Gastroesophageal sphincter (tissue), 4 donors: Measurements from ENCODE around the gene CT45A9. TPM values are rescaled to one million over a fixed set of nuclear protein-coding genes. Genes with fewer than 3 reads are reported as not detected.
"Not testable (repeated sequence)": the region's sequence is repeated elsewhere in the genome, so short reads cannot be mapped to it uniquely, and the experiment has no call there.

Source experiments
- ATAC-seq: fragments of 150-250 bp; one replicate; pipeline ENCODE4 v1.9.1; 2016; ENCODE audit warnings: mild to moderate bottlenecking, moderate library complexity
- H3K27ac ChIP-seq, 4 donors: fragments of 200-600 bp; sonication (generic) in 3 of 4; 1 replicate in 3 of 4; 2 replicates in 1 of 4; pipeline ENCODE4 v1.5.1; 2016 to 2019
- H3K27me3 ChIP-seq: fragments of 200-600 bp; sonication (generic); one replicate; pipeline ENCODE4 v1.5.1; 2019
- H3K36me3 ChIP-seq, 2 donors: fragments of 200-600 bp; sonication (generic); one replicate each; pipeline ENCODE4 v1.5.1; 2019; ENCODE audit warnings: control low read depth in 1 of 2
- H3K4me1 ChIP-seq, 3 donors: fragments of 200-600 bp; sonication (generic); 1 replicate in 2 of 3; 2 replicates in 1 of 3; pipeline ENCODE4 v1.5.1; 2016 to 2019; ENCODE audit warnings: control low read depth in 2 of 3
- H3K4me3 ChIP-seq, 2 donors: fragments of 200-600 bp; sonication (generic); one replicate each; pipeline ENCODE4 v1.5.1; 2019; ENCODE audit warnings: mild to moderate bottlenecking in 1 of 2, moderate library complexity in 1 of 2
- H3K9me3 ChIP-seq, 3 donors: fragments of 200-600 bp; sonication (generic); one replicate each; pipeline ENCODE4 v1.5.1; 2017 to 2019; ENCODE audit warnings: control low read depth in 2 of 3
- CTCF ChIP-seq, 4 experiments: fragments of 200-600 bp in 2 of 4; fragments of 450-650 bp in 2 of 4; sonication (generic) in 1 of 4; IDR thresholded peaks; one replicate each; pipeline ENCODE4 v1.5.1; 2017 to 2019; ENCODE audit warnings: antibody characterized with exemption in 4 of 4, mild to moderate bottlenecking in 2 of 4, moderate library complexity in 2 of 4
- EP300 ChIP-seq: sonication (generic); formaldehyde crosslinking; IDR thresholded peaks from one replicate; pipeline ENCODE4 v1.6.1; 2017; ENCODE audit warnings: antibody characterized with exemption, mild to moderate bottlenecking
- POLR2A ChIP-seq, 2 donors: fragments of 450-650 bp; IDR thresholded peaks; one replicate each; pipeline ENCODE4 v1.6.1; 2017; ENCODE audit warnings: antibody characterized with exemption in 2 of 2, mild to moderate bottlenecking in 2 of 2, moderate library complexity in 1 of 2
- POLR2AphosphoS5 ChIP-seq: sonication (generic); formaldehyde crosslinking; IDR thresholded peaks from one replicate; pipeline ENCODE4 v1.6.1; 2017; ENCODE audit warnings: antibody characterized with exemption
- WGBS, 2 donors: methylation state at CpG; one replicate each; pipeline ENCODE4 v1.1.5; 2018; ENCODE audit warnings: low coverage in 1 of 2; 5-methylcytosine and 5-hydroxymethylcytosine counted together
- total RNA-seq, 4 donors: library from RNA; depleted of rRNA; stranded (reverse); fragments of >200 nt; gene quantifications; one replicate each; pipeline ENCODE4 v1.1.0, GENCODE V29; 2016

The CT45A9 gene
- not detected for total RNA-seq

- ATAC-seq = not testable (repeated sequence)
- no CpG with 5 or more reads among the region's 17 CpGs for WGBS, 2 donors
Measured at GRCh38 chrX:135871712-135872111, at the start of gene CT45A9. CT45A9 (minus strand) TSS chrX:135871812; CDS start chrX:135868061, 3,751 bp downstream.

GRCh38 chrX:135920516-135920915 is 48.9 kb upstream of the CT45A9 start:
- H3K27ac ChIP-seq, H3K9me3 ChIP-seq, H3K27me3 ChIP-seq, ATAC-seq, H3K36me3 ChIP-seq, H3K4me1 ChIP-seq, H3K4me3 ChIP-seq: not testable (repeated sequence)
- 50% methylated on average over 1 of the region's 1 CpG; no CpG with 5 or more reads in 1 of the 2 donors for WGBS, 2 donors

More at GRCh38 chrX:135871712-135872111, at the start of gene CT45A9:
- H3K27ac ChIP-seq, H3K9me3 ChIP-seq, H3K27me3 ChIP-seq, H3K36me3 ChIP-seq, H3K4me3 ChIP-seq, H3K4me1 ChIP-seq: not testable (repeated sequence)

- Histone ChIP-seq H3K27me3 (no peaks in the 10 kb centered on the region), H3K4me3 (no peak overlapping the region), H3K4me1 (no peaks in the 10 kb centered on the region), H3K36me3 (no peaks in the 10 kb centered on the region), H3K27ac (no peak overlapping the region), H3K9me3 (no peaks in the 10 kb centered on the region)
- TF ChIP-seq EP300 (no peak), POLR2AphosphoS5 (no peak), CTCF (IDR thresholded peaks at IDR 0.05) (no peak), POLR2A (IDR thresholded peaks at IDR 0.05) (no peak)
- WGBS, 2 donors = 80 to 90% methylated on average over 1 to 3 of the region's 5 CpGs
- no peak for ATAC-seq
Measured at GRCh38 chrX:135914404-135914803, 42.8 kb upstream of the CT45A9 start.

GRCh38 chrX:135910251-135910650 is 38.6 kb upstream of the CT45A9 start:
- H3K27me3 ChIP-seq = no peaks in the 10 kb centered on the region
- H3K4me3 ChIP-seq = no peak overlapping the region
- H3K4me1 ChIP-seq = no peaks in the 10 kb centered on the region
- TF ChIP-seq POLR2AphosphoS5 (no peak), POLR2A (IDR thresholded peaks at IDR 0.05) (no peak), CTCF (IDR thresholded peaks at IDR 0.05) (no peak), EP300 (no peak)
- no peak overlapping the region for H3K27ac ChIP-seq
- H3K36me3 ChIP-seq = no peaks in the 10 kb centered on the region
- H3K9me3 ChIP-seq = no peaks in the 10 kb centered on the region
- no peak for ATAC-seq
- WGBS, 2 donors = 76 to 100% methylated on average over 1 to 4 of the region's 5 CpGs

GRCh38 chrX:135893294-135893817 is 21.7 kb upstream of the CT45A9 start, which contains the start of the genes CT45A10 and SAGE1:
CT45A10 (minus strand) TSS chrX:135893444; CDS start chrX:135885344, 8,100 bp downstream.
SAGE1 (plus strand) TSS chrX:135893716; CDS start chrX:135896243, 2,527 bp downstream.
- Histone ChIP-seq H3K9me3 (no peaks in the 10 kb centered on the region), H3K4me1 (no peaks in the 10 kb centered on the region), H3K27me3 (no peaks in the 10 kb centered on the region), H3K36me3 (no peaks in the 10 kb centered on the region), H3K4me3 (no peak within 1 kb of the TSS), H3K27ac (no peak within 1 kb of the TSS)
- TF ChIP-seq POLR2A (IDR thresholded peaks at IDR 0.05) = no peak
- no peak for TF ChIP-seq POLR2AphosphoS5
- no peak for ATAC-seq
- WGBS, 2 donors = 88% methylated on average over 3 of the region's 22 CpGs; no CpG with 5 or more reads in 1 of the 2 donors

GRCh38 chrX:135892781-135893180 is 21.2 kb upstream of the CT45A9 start:
- no peaks in the 10 kb centered on the region for H3K27me3 ChIP-seq
- ATAC-seq = no peak
- H3K9me3 ChIP-seq = no peaks in the 10 kb centered on the region
- H3K4me1 ChIP-seq = no peaks in the 10 kb centered on the region
- H3K36me3 ChIP-seq = no peaks in the 10 kb centered on the region
- WGBS, 2 donors = no CpG with 5 or more reads among the region's 11 CpGs
- TF ChIP-seq EP300 (no peak), POLR2AphosphoS5 (no peak), POLR2A (IDR thresholded peaks at IDR 0.05) (no peak), CTCF (IDR thresholded peaks at IDR 0.05) (no peak)
- no peak overlapping the region for H3K4me3 ChIP-seq
- H3K27ac ChIP-seq = no peak overlapping the region
